Ascending aorta (tissue), 2 donors: Measurements from ENCODE around the gene C22orf31. TPM values are rescaled to one million over a fixed set of nuclear protein-coding genes. Genes with fewer than 3 reads are reported as not detected.

Source experiments
- DNase-seq, 2 donors: peaks; one replicate each; pipeline ENCODE4 v3.0.0-alpha.2; 2019; ENCODE audit warnings: low spot score in 2 of 2
- H3K27ac ChIP-seq, 2 donors: fragments of 200-600 bp; sonication (generic); one replicate each; pipeline ENCODE4 v1.5.1; 2016 to 2017; ENCODE audit warnings: mild to moderate bottlenecking in 1 of 2
- H3K27me3 ChIP-seq: fragments of 200-600 bp; sonication (generic); one replicate; pipeline ENCODE4 v1.5.1; 2017
- H3K36me3 ChIP-seq, 2 donors: fragments of 200-600 bp; sonication (generic); one replicate each; pipeline ENCODE4 v1.5.1; 2016
- H3K4me1 ChIP-seq, 2 donors: fragments of 200-600 bp; sonication (generic); one replicate each; pipeline ENCODE4 v1.5.1; 2016 to 2017; ENCODE audit warnings: mild to moderate bottlenecking in 1 of 2
- H3K4me3 ChIP-seq, 2 donors: fragments of 200-600 bp; sonication (generic); one replicate each; pipeline ENCODE4 v1.5.1; 2016 to 2017; ENCODE audit warnings: mild to moderate bottlenecking in 1 of 2
- H3K9me3 ChIP-seq, 2 donors: fragments of 200-600 bp; sonication (generic); one replicate each; pipeline ENCODE4 v1.5.1; 2016
- CTCF ChIP-seq, 3 experiments: fragments of 200-600 bp in 2 of 3; fragments of 450-650 bp in 1 of 3; sonication (generic) in 2 of 3; IDR thresholded peaks; one replicate each; pipeline ENCODE4 v1.5.1; 2016 to 2019; ENCODE audit warnings: antibody characterized with exemption in 3 of 3, mild to moderate bottlenecking in 1 of 3, moderate library complexity in 1 of 3
- intact Hi-C: fragments of 100-400 bp; cut with DNase I; formaldehyde crosslinking; loops from one replicate; pipeline ENCODE4 v1.15.1; 2023
- total RNA-seq: library from RNA; depleted of rRNA; stranded (reverse); fragments of >200 nt; gene quantifications from one replicate; pipeline ENCODE4 v1.1.0, GENCODE V29; 2016

The C22orf31 gene
- total RNA-seq, 1 donor from 2014 or later = not detected

- no peak overlapping the region for H3K27ac ChIP-seq
- peak overlapping the region; percentile 40 to 91 for H3K4me3 ChIP-seq
- TF ChIP-seq CTCF (IDR thresholded peaks at IDR 0.05) = no peak
- no peaks in the 10 kb centered on the region for H3K27me3 ChIP-seq
- peak in 1 of 2 donors; percentile 72 for DNase-seq
- no peaks in the 10 kb centered on the region for H3K36me3 ChIP-seq
- intact Hi-C loops = loop anchor here (5.0 kb wide), 1 partner anchor 81 kb away; no protein-coding TSS in a partner anchor
- no peaks in the 10 kb centered on the region for H3K9me3 ChIP-seq
- H3K4me1 ChIP-seq = peaks cover 0 to 14% of the 10 kb centered on the region in 2 donors
Observed at GRCh38 chr22:29071261-29072045, 9.8 kb upstream of the C22orf31 start.

- H3K27me3 ChIP-seq = no peaks in the 10 kb centered on the region
- H3K4me3 ChIP-seq = no peak overlapping the region
- H3K4me1 ChIP-seq = peaks cover 0 to 14% of the 10 kb centered on the region in 2 donors
- no peak for TF ChIP-seq CTCF (IDR thresholded peaks at IDR 0.05)
- no peaks in the 10 kb centered on the region for H3K36me3 ChIP-seq
- H3K27ac ChIP-seq = no peak overlapping the region
- no peak for DNase-seq
- H3K9me3 ChIP-seq = no peaks in the 10 kb centered on the region
- intact Hi-C loops = loop anchor here (5.0 kb wide), 1 partner anchor 82 kb away; no protein-coding TSS in a partner anchor
Observed at GRCh38 chr22:29070490-29070889, 8.9 kb upstream of the C22orf31 start.

- no peak for DNase-seq
- Histone ChIP-seq H3K27ac (no peak overlapping the region), H3K4me3 (no peak overlapping the region), H3K36me3 (no peaks in the 10 kb centered on the region), H3K9me3 (no peaks in the 10 kb centered on the region), H3K4me1 (peaks cover 0 to 14% of the 10 kb centered on the region in 2 donors), H3K27me3 (no peaks in the 10 kb centered on the region)
- intact Hi-C loops = no loop called here
- no peak for TF ChIP-seq CTCF (IDR thresholded peaks at IDR 0.05)
Observed at GRCh38 chr22:29069463-29069862, 7.8 kb upstream of the C22orf31 start.

- no peaks in the 10 kb centered on the region for H3K36me3 ChIP-seq
- no peak overlapping the region for H3K4me3 ChIP-seq
- no peak for DNase-seq
- H3K4me1 ChIP-seq = no peaks in the 10 kb centered on the region
- H3K27me3 ChIP-seq = no peaks in the 10 kb centered on the region
- intact Hi-C loops = no loop called here
- no peaks in the 10 kb centered on the region for H3K9me3 ChIP-seq
- H3K27ac ChIP-seq = no peak overlapping the region
- TF ChIP-seq CTCF (IDR thresholded peaks at IDR 0.05) = no peak
Observed at GRCh38 chr22:29065468-29066190, 4.0 kb upstream of the C22orf31 start.

GRCh38 chr22:29062286-29062821, 723 bp upstream of the C22orf31 start:
- intact Hi-C loops = no loop called here
- no peak for DNase-seq

More at GRCh38 chr22:29062286-29062821, 723 bp upstream of the C22orf31 start:
- Histone ChIP-seq H3K4me3 (no peak overlapping the region), H3K9me3 (no peaks in the 10 kb centered on the region), H3K36me3 (no peaks in the 10 kb centered on the region), H3K27me3 (no peaks in the 10 kb centered on the region), H3K4me1 (no peaks in the 10 kb centered on the region), H3K27ac (no peak overlapping the region)
- TF ChIP-seq CTCF (IDR thresholded peaks at IDR 0.05) = no peak
